HCT116 (cell line): ENCODE measurements around the gene EFS. TPM values are rescaled to one million over a fixed set of nuclear protein-coding genes. Genes with fewer than 3 reads are reported as not detected.

ENCODE experiments used
- ATAC-seq: fragments of 200-7000 bp; cut with Tn5 transposase; 2 replicates; pipeline ENCODE4 v1.9.1; 2020; ENCODE audit warnings: mild to moderate bottlenecking, moderate library complexity
- Bru-seq: library from RNA; stranded (reverse); fragments of 400-500 nt; gene quantifications from one replicate; lab custom pipeline; 2021; lab: Mats Ljungman, UMichigan
- BruChase-seq, 2 experiments: library from RNA; stranded (reverse); fragments of 400-500 nt; gene quantifications; one replicate each; lab custom pipeline; 2021; lab: Mats Ljungman, UMichigan
- BruUV-seq: library from RNA; stranded (reverse); fragments of 400-500 nt; replicated peaks from 2 replicates; lab custom pipeline; 2021; lab: Mats Ljungman, UMichigan
- CTCF ChIA-PET: fragments of 300-600 bp; sonication (Branson Sonifier 250); formaldehyde crosslinking; loops from one replicate; lab custom pipeline; 2021; ENCODE audit warnings: antibody characterized with exemption; lab: Charles Lee
- POLR2A ChIA-PET: fragments of 300-600, 350-600 bp; sonication (Branson Sonifier 250); formaldehyde crosslinking; loops from one replicate; lab custom pipeline; 2021; ENCODE audit warnings: antibody characterized with exemption; lab: Charles Lee
- RAD21 ChIA-PET, 2 experiments: fragments of 300-600 bp; sonication (Branson Sonifier 250); formaldehyde crosslinking; loops; one replicate each; lab custom pipeline; 2023; ENCODE audit warnings: low total read pairs in 2 of 2; ENCODE audit not compliant: uncharacterized antibody in 2 of 2, unreplicated experiment in 2 of 2, low non-redundant PET in 1 of 2; lab: Charles Lee
- DNase-seq: peaks from one replicate; pipeline ENCODE4 v3.0.0-alpha.2; 2010; ENCODE audit warnings: low read depth, low spot score
- H2AFZ ChIP-seq: fragments of 200-600 bp; shearing (Covaris generic), sonication (generic); 2 replicates; pipeline ENCODE4 v1.6.1; 2017; ENCODE audit warnings: low read depth, mixed run types, mixed read lengths, antibody characterized with exemption, low read length; ENCODE audit not compliant: poor library complexity, severe bottlenecking
- H3K27ac ChIP-seq: 2 replicates; pipeline ENCODE4 v1.5.1; 2012; ENCODE audit warnings: low read depth, low read length
- H3K27me3 ChIP-seq: fragments of 200-600 bp; sonication (generic); 2 replicates; pipeline ENCODE4 v1.6.1; 2016; ENCODE audit warnings: mixed run types, low read length, mixed read lengths; ENCODE audit not compliant: insufficient read depth
- H3K36me3 ChIP-seq, 2 experiments: fragments of 200-500 bp in 1 of 2; fragments of 200-600 bp in 1 of 2; sonication (Bioruptor generic) in 1 of 2; sonication (generic) in 1 of 2; 2 replicates each; pipeline versions ENCODE4 v1.5.1 to v1.6.1; 2014 to 2016; ENCODE audit warnings: low read length in 2 of 2, inconsistent platforms in 1 of 2, mixed read lengths in 1 of 2, mixed run types in 1 of 2; ENCODE audit not compliant: insufficient read depth in 2 of 2, control insufficient read depth in 1 of 2
- H3K4me1 ChIP-seq, 2 experiments: fragments of 200-600 bp in 1 of 2; sonication (generic) in 1 of 2; 2 replicates each; pipeline versions ENCODE4 v1.5.1 to v1.6.1; 2012 to 2017; ENCODE audit warnings: low read length in 2 of 2, inconsistent platforms in 1 of 2, mild to moderate bottlenecking in 1 of 2, mixed read lengths in 1 of 2, mixed run types in 1 of 2, moderate library complexity in 1 of 2; ENCODE audit not compliant: insufficient read depth in 2 of 2, control insufficient read depth in 1 of 2
- H3K4me2 ChIP-seq: fragments of 200-600 bp; sonication (generic); 2 replicates; pipeline ENCODE4 v1.6.1; 2017; ENCODE audit warnings: mixed run types, low read length, mixed read lengths
- H3K4me3 ChIP-seq, 2 experiments: fragments of 200-600 bp in 1 of 2; sonication (generic) in 1 of 2; replicated peaks in 1 of 2; 2 replicates each; pipeline ENCODE4 v1.5.1; 2011 to 2016; ENCODE audit warnings: low read length in 2 of 2, control low read depth in 1 of 2, low read depth in 1 of 2, mild to moderate bottlenecking in 1 of 2, mixed read lengths in 1 of 2, mixed run types in 1 of 2
- H3K79me2 ChIP-seq: fragments of 200-600 bp; sonication (generic); 2 replicates; pipeline ENCODE4 v1.6.1; 2017; ENCODE audit warnings: mild to moderate bottlenecking, mixed run types, low read length, moderate library complexity, mixed read lengths; ENCODE audit not compliant: insufficient read depth
- H3K9ac ChIP-seq: fragments of 200-600 bp; sonication (generic); 2 replicates; pipeline ENCODE4 v1.6.1; 2016; ENCODE audit warnings: low read length, mixed read lengths
- H3K9me2 ChIP-seq: fragments of 200-600 bp; sonication (generic), shearing (Covaris generic); 2 replicates; pipeline ENCODE4 v1.6.1; 2017; ENCODE audit warnings: mixed run types, mild to moderate bottlenecking, moderate library complexity; ENCODE audit not compliant: insufficient read depth
- H3K9me3 ChIP-seq, 2 experiments: fragments of 200-500 bp in 1 of 2; fragments of 200-600 bp in 1 of 2; sonication (Bioruptor generic) in 1 of 2; sonication (generic) in 1 of 2; 2 replicates each; pipeline ENCODE4 v1.6.1; 2014 to 2017; ENCODE audit warnings: low read length in 2 of 2, mixed read lengths in 2 of 2, inconsistent platforms in 1 of 2, low read depth in 1 of 2, mild to moderate bottlenecking in 1 of 2, mixed run types in 1 of 2, moderate library complexity in 1 of 2; ENCODE audit not compliant: control insufficient read depth in 1 of 2, insufficient read depth in 1 of 2
- H4K20me1 ChIP-seq: fragments of 200-600 bp; sonication (generic), shearing (Covaris generic); 2 replicates; pipeline ENCODE4 v1.6.1; 2017; ENCODE audit warnings: mixed run types, mild to moderate bottlenecking, moderate library complexity; ENCODE audit not compliant: insufficient read depth
- CBX3 ChIP-seq: IDR thresholded peaks from 2 replicates; pipeline ENCODE4 v1.6.1; 2012; ENCODE audit warnings: low read depth
- CTCF ChIP-seq, 3 experiments: fragments of 200-600 bp in 1 of 3; sonication (generic) in 1 of 3; IDR thresholded peaks in 2 of 3; conservative IDR thresholded peaks in 1 of 3; 2 replicates each; pipeline ENCODE4 v1.5.1; 2012 to 2017; ENCODE audit warnings: low read depth in 2 of 3, low read length in 2 of 3, antibody characterized with exemption in 1 of 3, borderline replicate concordance in 1 of 3, control low read depth in 1 of 3, mild to moderate bottlenecking in 1 of 3, mixed read lengths in 1 of 3, mixed run types in 1 of 3, moderate library complexity in 1 of 3; ENCODE audit not compliant: insufficient read depth in 1 of 3
- EGR1 ChIP-seq: IDR thresholded peaks from 2 replicates; pipeline ENCODE4 v1.6.1; 2012; ENCODE audit warnings: low read depth
- ELF1 ChIP-seq: IDR thresholded peaks from 2 replicates; pipeline ENCODE4 v1.6.1; 2012; ENCODE audit warnings: low read depth, borderline replicate concordance
- EZH2 ChIP-seq: fragments of 200-600 bp; sonication (generic); IDR thresholded peaks from 2 replicates; pipeline ENCODE4 v1.6.1; 2017; ENCODE audit warnings: antibody characterized with exemption, mixed run types
- FOSL1 ChIP-seq: IDR thresholded peaks from 2 replicates; pipeline ENCODE4 v1.6.1; 2012; ENCODE audit warnings: low read depth
- MAX ChIP-seq: IDR thresholded peaks from 2 replicates; pipeline ENCODE4 v1.6.1; 2012
- TCF7L2 ChIP-seq: IDR thresholded peaks from 2 replicates; pipeline ENCODE4 v1.7.0; 2011; ENCODE audit warnings: borderline replicate concordance, inconsistent platforms; ENCODE audit not compliant: insufficient read depth, insufficient read length; ENCODE audit errors: extremely low read depth
- intact Hi-C: fragments of 100-400 bp; cut with micrococcal nuclease; formaldehyde crosslinking; loops from 2 replicates; pipeline ENCODE4 v1.10.0; 2022
- long read RNA-seq: library from polyadenylated mRNA; unstranded; transcript quantifications from one replicate; pipeline ENCODE4 v2.0.0, GENCODE V29; 2021; ENCODE audit not compliant: unreplicated experiment
- polyA plus RNA-seq: library from polyadenylated mRNA; unstranded; fragments of >200 nt; gene quantifications from 2 replicates; pipeline ENCODE4 v1.2.1, GENCODE V29; 2012; ENCODE audit warnings: missing spikeins
- total RNA-seq: library from RNA; stranded (reverse); gene quantifications from one replicate; pipeline ENCODE4 v1.2.1, GENCODE V29; 2021; ENCODE audit not compliant: unreplicated experiment
- TF ChIP-seq, protein P1 (sequence below): IDR thresholded peaks from 2 replicates; pipeline ENCODE4 v1.6.1; 2012; ENCODE audit warnings: low read depth

EFS gene, protein sequence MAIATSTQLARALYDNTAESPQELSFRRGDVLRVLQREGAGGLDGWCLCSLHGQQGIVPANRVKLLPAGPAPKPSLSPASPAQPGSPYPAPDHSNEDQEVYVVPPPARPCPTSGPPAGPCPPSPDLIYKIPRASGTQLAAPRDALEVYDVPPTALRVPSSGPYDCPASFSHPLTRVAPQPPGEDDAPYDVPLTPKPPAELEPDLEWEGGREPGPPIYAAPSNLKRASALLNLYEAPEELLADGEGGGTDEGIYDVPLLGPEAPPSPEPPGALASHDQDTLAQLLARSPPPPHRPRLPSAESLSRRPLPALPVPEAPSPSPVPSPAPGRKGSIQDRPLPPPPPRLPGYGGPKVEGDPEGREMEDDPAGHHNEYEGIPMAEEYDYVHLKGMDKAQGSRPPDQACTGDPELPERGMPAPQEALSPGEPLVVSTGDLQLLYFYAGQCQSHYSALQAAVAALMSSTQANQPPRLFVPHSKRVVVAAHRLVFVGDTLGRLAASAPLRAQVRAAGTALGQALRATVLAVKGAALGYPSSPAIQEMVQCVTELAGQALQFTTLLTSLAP
- total RNA-seq (0.10 TPM), Bru-seq, nascent RNA (percentile 8 among the genes with signal in this experiment), BruChase-seq, experiment 1, labeled RNA remaining after a 6-hour chase (percentile 12 among the genes with signal in this experiment), BruChase-seq, experiment 2, labeled RNA remaining after a 2-hour chase (not detected)
- not detected in 2 replicates for polyA plus RNA-seq
- long read RNA-seq, result 0 reads

GRCh38 chr14:23365036-23365731, at the start of gene EFS:
EFS (minus strand) TSS chr14:23365172; CDS start chr14:23365025, 147 bp downstream.
- Histone ChIP-seq H4K20me1 (no peaks in the 10 kb centered on the region), H3K9me2 (no peaks in the 10 kb centered on the region), H3K27ac (no peak within 1 kb of the TSS), H3K4me3 (no peak within 1 kb of the TSS), H3K4me1 (no peaks in the 10 kb centered on the region; a peak in 1 of 4 replicates), H3K27me3 (0 out of 2 replicates have a peak, but pooled peaks cover 3% of the 10 kb centered on the region), H2AFZ (no peak within 1 kb of the TSS), H3K9me3 (no peaks in the 10 kb centered on the region), H3K4me2 (no peak within 1 kb of the TSS), H3K9ac (no peak within 1 kb of the TSS), H3K79me2 (no peaks in the 10 kb centered on the region), H3K36me3 (no peaks in the 10 kb centered on the region)
- CTCF ChIA-PET, result no interaction called here
- intact Hi-C loops, result no loop called here
- RAD21 ChIA-PET, result no interaction called here
- no peak for DNase-seq
- no peak for ATAC-seq
- BruUV-seq, result no TSS peak
- TF ChIP-seq EZH2, result no peak
- no peak for TF ChIP-seq CBX3
- no peak for TF ChIP-seq FOSL1
- TF ChIP-seq ELF1, result no peak
- POLR2A ChIA-PET, result no interaction called here

DNA sequence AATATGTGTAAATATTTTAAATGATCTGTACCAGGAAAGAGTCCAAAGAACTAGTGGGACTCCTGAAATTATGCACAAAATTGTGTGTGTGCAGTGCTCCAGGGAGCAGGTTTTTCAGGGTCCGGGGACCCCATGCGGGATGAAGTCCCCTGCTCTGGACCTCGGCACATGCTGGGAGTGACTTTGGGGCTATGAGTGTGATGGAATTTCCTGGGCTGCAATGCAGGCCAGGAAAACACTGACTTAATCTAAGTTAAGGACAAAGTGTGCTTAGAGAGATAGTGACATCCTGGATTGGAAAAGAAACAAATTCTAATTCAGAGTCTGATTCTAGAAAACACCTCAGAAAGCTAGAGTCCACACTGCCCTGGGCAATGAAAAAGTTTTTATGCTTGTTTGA, 49.3 kb upstream of the EFS start:
- ChIA-PET CTCF (no interaction called here), POLR2A (no interaction called here)

More for the DNA sequence above, 49.3 kb upstream of the EFS start:
- RAD21 ChIA-PET, result no interaction called here
- DNase-seq (no peak), ATAC-seq (no peak)
- Histone ChIP-seq H3K9ac (no peak overlapping the region), H3K9me2 (no peaks in the 10 kb centered on the region), H3K4me2 (no peak overlapping the region), H3K27me3 (no peaks in the 10 kb centered on the region; the same call in 1 of the 2 replicates), H3K36me3 (no peaks in the 10 kb centered on the region), H3K27ac (no peak overlapping the region), H3K4me1 (no peaks in the 10 kb centered on the region), H3K79me2 (no peaks in the 10 kb centered on the region), H2AFZ (no peak overlapping the region), H3K9me3 (no peaks in the 10 kb centered on the region), H4K20me1 (no peaks in the 10 kb centered on the region), H3K4me3 (no peak overlapping the region)
- no peak for TF ChIP-seq TCF7L2
- TF ChIP-seq EGR1, result no peak
- no peak for TF ChIP-seq MAX
- TF ChIP-seq CTCF (IDR thresholded peaks at IDR 0.05 in 2 of 3, conservative IDR thresholded peaks at IDR 0.05 in 1 of 3; ENCODE audit: borderline replicate concordance in 1 of 3, insufficient read depth in 1 of 3, low read depth in 2 of 3, low read length in 2 of 3), result no peak
- TF ChIP-seq, protein P1, sequence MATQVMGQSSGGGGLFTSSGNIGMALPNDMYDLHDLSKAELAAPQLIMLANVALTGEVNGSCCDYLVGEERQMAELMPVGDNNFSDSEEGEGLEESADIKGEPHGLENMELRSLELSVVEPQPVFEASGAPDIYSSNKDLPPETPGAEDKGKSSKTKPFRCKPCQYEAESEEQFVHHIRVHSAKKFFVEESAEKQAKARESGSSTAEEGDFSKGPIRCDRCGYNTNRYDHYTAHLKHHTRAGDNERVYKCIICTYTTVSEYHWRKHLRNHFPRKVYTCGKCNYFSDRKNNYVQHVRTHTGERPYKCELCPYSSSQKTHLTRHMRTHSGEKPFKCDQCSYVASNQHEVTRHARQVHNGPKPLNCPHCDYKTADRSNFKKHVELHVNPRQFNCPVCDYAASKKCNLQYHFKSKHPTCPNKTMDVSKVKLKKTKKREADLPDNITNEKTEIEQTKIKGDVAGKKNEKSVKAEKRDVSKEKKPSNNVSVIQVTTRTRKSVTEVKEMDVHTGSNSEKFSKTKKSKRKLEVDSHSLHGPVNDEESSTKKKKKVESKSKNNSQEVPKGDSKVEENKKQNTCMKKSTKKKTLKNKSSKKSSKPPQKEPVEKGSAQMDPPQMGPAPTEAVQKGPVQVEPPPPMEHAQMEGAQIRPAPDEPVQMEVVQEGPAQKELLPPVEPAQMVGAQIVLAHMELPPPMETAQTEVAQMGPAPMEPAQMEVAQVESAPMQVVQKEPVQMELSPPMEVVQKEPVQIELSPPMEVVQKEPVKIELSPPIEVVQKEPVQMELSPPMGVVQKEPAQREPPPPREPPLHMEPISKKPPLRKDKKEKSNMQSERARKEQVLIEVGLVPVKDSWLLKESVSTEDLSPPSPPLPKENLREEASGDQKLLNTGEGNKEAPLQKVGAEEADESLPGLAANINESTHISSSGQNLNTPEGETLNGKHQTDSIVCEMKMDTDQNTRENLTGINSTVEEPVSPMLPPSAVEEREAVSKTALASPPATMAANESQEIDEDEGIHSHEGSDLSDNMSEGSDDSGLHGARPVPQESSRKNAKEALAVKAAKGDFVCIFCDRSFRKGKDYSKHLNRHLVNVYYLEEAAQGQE, result no peak
- intact Hi-C loops, result no loop called here
- BruUV-seq, result no TSS peak
